OCI-LY1 (cell line): ENCODE results near the gene DCAKD.

Experiments used
- CTCF ChIP-seq: fragments of 200-600 bp; sonication (generic), shearing (Covaris generic); IDR thresholded peaks from 2 replicates; pipeline ENCODE4 v1.5.1; 2017; ENCODE audit warnings: mild to moderate bottlenecking, antibody characterized with exemption, low read length, moderate library complexity, mixed read lengths
- EZH2 ChIP-seq: fragments of 200-600 bp; sonication (generic), shearing (Covaris generic); IDR thresholded peaks from 2 replicates; pipeline ENCODE4 v1.8.0; 2017; ENCODE audit warnings: borderline replicate concordance, mixed run types, mild to moderate bottlenecking, antibody characterized with exemption, low read length, moderate library complexity, mixed read lengths

DNA sequence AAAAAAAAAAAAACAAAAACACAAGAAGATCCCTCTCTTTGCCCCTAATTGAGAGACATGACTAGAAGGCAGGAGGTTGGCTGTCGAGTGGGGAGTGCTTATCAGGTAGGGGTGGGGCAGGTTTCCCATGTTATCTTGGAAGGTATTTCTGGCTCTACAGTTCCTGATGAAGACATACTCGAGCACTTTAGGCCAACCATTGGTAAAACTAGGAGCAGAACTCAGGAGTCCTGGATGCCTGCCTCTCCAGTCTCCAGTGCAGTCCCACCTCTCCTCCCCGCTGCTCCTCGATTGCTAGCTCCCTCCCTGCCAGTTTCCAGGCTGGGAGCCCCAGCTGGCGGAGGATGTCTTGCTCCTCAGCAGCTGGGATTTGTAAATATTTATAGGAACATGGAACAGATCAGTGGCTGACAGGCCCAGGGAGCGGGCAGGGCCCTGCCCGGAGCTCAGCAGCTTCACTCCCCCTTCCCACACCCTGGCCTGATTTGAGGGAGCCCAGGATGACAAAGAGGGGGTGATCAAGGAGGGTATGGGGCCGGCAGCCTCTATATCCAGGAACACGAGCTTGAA lies 71.9 kb downstream of the DCAKD start:
- no peak for TF ChIP-seq CTCF
- no peak for TF ChIP-seq EZH2
